ENCODE results near the gene PTCRA. TPM values are rescaled to one million over a fixed set of nuclear protein-coding genes. Genes with fewer than 3 reads are reported as not detected.

Gene PTCRA
- total and polyA plus RNA-seq, 2 of the 4 experiments (the other 2 are of a cell fraction) = not detected

GRCh38 chr6:42932412-42932811 lies 16.6 kb downstream of the PTCRA start:
- H3K23ac ChIP-seq (ENCODE audit: low read depth, low read length) = peak overlapping the region; percentile 1; the same call in 1 of the 2 replicates
- H4K8ac ChIP-seq (ENCODE audit: low read depth in 2 of 2, low read length in 2 of 2) = no peak overlapping the region
- no peak overlapping the region for H3K4me3 ChIP-seq (ENCODE audit: insufficient read depth, low read depth, low read length)
- H2BK15ac ChIP-seq (ENCODE audit: low read depth, low read length) = no peak overlapping the region
- no peak overlapping the region for H3K4me2 ChIP-seq (ENCODE audit: low read depth, low read length)
- peaks cover 11% of the 10 kb centered on the region for H3K36me3 ChIP-seq (ENCODE audit: control insufficient read depth, insufficient read depth, low read length)
- H3K56ac ChIP-seq (ENCODE audit: extremely low read depth, insufficient read depth, low read length) = no peak overlapping the region
- BruUV-seq (replicated peaks) = no TSS peak
- no peak for ATAC-seq (ENCODE audit: low read depth)
- H3K18ac ChIP-seq (ENCODE audit: low read depth, low read length) = no peak overlapping the region
- no peak overlapping the region for H2AFZ ChIP-seq (replicated peaks; ENCODE audit: low read length, poor library complexity)
- H3K14ac ChIP-seq (replicated peaks; ENCODE audit: low read depth, low read length) = no peak overlapping the region
- no peak overlapping the region for H3K4ac ChIP-seq (ENCODE audit: low read depth, low read length)
- no peak overlapping the region for H4K91ac ChIP-seq (ENCODE audit: insufficient read depth, low read depth, low read length)
- H2BK5ac ChIP-seq (ENCODE audit: low read depth, low read length, poor library complexity, severe bottlenecking) = no peak overlapping the region
- H3K4me1 ChIP-seq (ENCODE audit: control insufficient read depth, insufficient read depth, low read length) = peaks cover 7% of the 10 kb centered on the region
- H4K20me1 ChIP-seq (ENCODE audit: insufficient read depth, low read length) = peaks cover 3% of the 10 kb centered on the region; the same call in 1 of the 2 replicates
- no peaks in the 10 kb centered on the region for H3K9me3 ChIP-seq (ENCODE audit: control insufficient read depth, insufficient read depth, low read length)
- no peak overlapping the region for H2BK20ac ChIP-seq (ENCODE audit: low read depth, low read length)
- no peak for DNase-seq
- H3K9me1 ChIP-seq (ENCODE audit: insufficient read depth, low read length) = 0 out of 2 replicates have a peak, but pooled peaks cover 4% of the 10 kb centered on the region
- H3K9ac ChIP-seq (ENCODE audit: low read depth, low read length) = no peak overlapping the region
- POLR2A ChIA-PET (ENCODE audit: unreplicated experiment) = no interaction called here
- H3K27me3 ChIP-seq (ENCODE audit: control insufficient read depth, insufficient read depth, low read length) = no peaks in the 10 kb centered on the region
- no peak overlapping the region for H4K5ac ChIP-seq (ENCODE audit: low read depth, low read length)
- CTCF ChIA-PET = no interaction called here
- H3K79me1 ChIP-seq (ENCODE audit: low read depth in 1 of 2, low read length in 2 of 2) = peaks cover 38 to 59% of the 10 kb centered on the region in 2 experiments
- H3K27ac ChIP-seq (ENCODE audit: insufficient read depth, low read length) = no peak overlapping the region
- H2AK5ac ChIP-seq (ENCODE audit: low read depth, low read length) = no peak overlapping the region
- dilution Hi-C loops (cut with HindIII; ENCODE audit: low sequenced_read_pairs, unreplicated experiment) (no loop called here), intact Hi-C loops (cut with micrococcal nuclease) (no loop called here), in situ Hi-C loops (cut with MboI; ENCODE audit: low sequenced_read_pairs) (loop anchor here (5.0 kb wide), 1 partner anchor 45 kb away; the partner anchor contains the start of gene PEX6)
- no peak overlapping the region for H2BK120ac ChIP-seq (ENCODE audit: low read depth, low read length)
- H2AK9ac ChIP-seq (replicated peaks; ENCODE audit: low read depth, low read length, poor library complexity) = no peak overlapping the region
- TF ChIP-seq NFE2L2 (IDR thresholded peaks at IDR 0.05; ENCODE audit: low read depth, low read length) (no peak), MXI1 (IDR thresholded peaks at IDR 0.05; ENCODE audit: borderline replicate concordance, low read depth, low read length) (no peak), MAFK (IDR thresholded peaks at IDR 0.05; ENCODE audit: low read depth, low read length) (no peak), USF2 (IDR thresholded peaks at IDR 0.05; ENCODE audit: low read depth, low read length) (no peak), SMC3 (IDR thresholded peaks at IDR 0.05; ENCODE audit: low read depth, low read length) (no peak), FOS (IDR thresholded peaks at IDR 0.05; ENCODE audit: low read depth, low read length) (no peak), RAD21 (IDR thresholded peaks at IDR 0.05; ENCODE audit: low read length) (no peak), CHD1 (IDR thresholded peaks at IDR 0.05; ENCODE audit: low read depth, low read length) (no peak), POLR2A (IDR thresholded peaks at IDR 0.05; ENCODE audit: low read depth, low read length) (no peak), MAZ (IDR thresholded peaks at IDR 0.05; ENCODE audit: borderline replicate concordance, low read depth, low read length) (no peak), CEBPB (IDR thresholded peaks at IDR 0.05; ENCODE audit: low read depth, low read length) (no peak), ELK1 (IDR thresholded peaks at IDR 0.05; ENCODE audit: borderline replicate concordance, low read depth, low read length) (no peak)
- WGBS, 2 experiments (ENCODE audit: extremely low coverage in 2 of 2, insufficient read length in 1 of 2) = no CpG with 5 or more reads among the region's 3 CpGs
